ENCODE data around the gene NOL4. TPM values are rescaled to one million over a fixed set of nuclear protein-coding genes. Genes with fewer than 3 reads are reported as not detected.
A peak's percentile ranks its signal among the peaks of the same experiment; 100 is the strongest.
"Not testable (repeated sequence)": the region's sequence is repeated elsewhere in the genome, so short reads cannot be mapped to it uniquely, and the experiment has no call there.

Gene NOL4, protein sequence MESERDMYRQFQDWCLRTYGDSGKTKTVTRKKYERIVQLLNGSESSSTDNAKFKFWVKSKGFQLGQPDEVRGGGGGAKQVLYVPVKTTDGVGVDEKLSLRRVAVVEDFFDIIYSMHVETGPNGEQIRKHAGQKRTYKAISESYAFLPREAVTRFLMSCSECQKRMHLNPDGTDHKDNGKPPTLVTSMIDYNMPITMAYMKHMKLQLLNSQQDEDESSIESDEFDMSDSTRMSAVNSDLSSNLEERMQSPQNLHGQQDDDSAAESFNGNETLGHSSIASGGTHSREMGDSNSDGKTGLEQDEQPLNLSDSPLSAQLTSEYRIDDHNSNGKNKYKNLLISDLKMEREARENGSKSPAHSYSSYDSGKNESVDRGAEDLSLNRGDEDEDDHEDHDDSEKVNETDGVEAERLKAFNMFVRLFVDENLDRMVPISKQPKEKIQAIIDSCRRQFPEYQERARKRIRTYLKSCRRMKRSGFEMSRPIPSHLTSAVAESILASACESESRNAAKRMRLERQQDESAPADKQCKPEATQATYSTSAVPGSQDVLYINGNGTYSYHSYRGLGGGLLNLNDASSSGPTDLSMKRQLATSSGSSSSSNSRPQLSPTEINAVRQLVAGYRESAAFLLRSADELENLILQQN
- total RNA-seq: under 1 TPM in 1 of 4 donors, not detected in 3; 0.08 TPM

- no peak within 1 kb of the TSS for H3K27ac ChIP-seq
- ATAC-seq: no peak
- peaks cover 0 to 38% (median 27%) of the 10 kb centered on the region in 3 donors for H3K4me1 ChIP-seq
- peak within 1 kb of the TSS; percentile 8 to 51 for H3K4me3 ChIP-seq
- TF ChIP-seq CTCF (IDR thresholded peaks at IDR 0.05): peak in 1 of 4 experiments; percentile 32
- TF ChIP-seq EP300 (IDR thresholded peaks at IDR 0.05): no peak
- no peak for TF ChIP-seq POLR2A (IDR thresholded peaks at IDR 0.05)
- TF ChIP-seq POLR2AphosphoS5 (IDR thresholded peaks at IDR 0.05): no peak
- peaks cover 98% of the 10 kb centered on the region for H3K27me3 ChIP-seq
- no peaks in the 10 kb centered on the region for H3K9me3 ChIP-seq
- no peaks in the 10 kb centered on the region for H3K36me3 ChIP-seq
- WGBS, 2 donors (ENCODE audit: low coverage in 1 of 2): 0% methylated on average over 1 to 25 of the region's 56 CpGs
Measured at GRCh38 chr18:34224423-34225217, at the start of gene NOL4. TSS of gene NOL4 (minus strand) at chr18:34224913. CDS start at chr18:34223253, 1,660 bp downstream.

GRCh38 chr18:34266029-34266428 is 41.3 kb upstream of the NOL4 start:
- not testable (repeated sequence) for H3K4me1 ChIP-seq, H3K27me3 ChIP-seq, H3K36me3 ChIP-seq, H3K4me3 ChIP-seq, H3K9me3 ChIP-seq, ATAC-seq, H3K27ac ChIP-seq
- WGBS, 2 donors (ENCODE audit: low coverage in 1 of 2): 60% methylated on average over 1 of the region's 2 CpGs; no CpG with 5 or more reads in 1 of the 2 donors

GRCh38 chr18:34261865-34262780 is 37.4 kb upstream of the NOL4 start:
- no peak for ATAC-seq
- TF ChIP-seq EP300 (IDR thresholded peaks at IDR 0.05) (no peak), POLR2A (IDR thresholded peaks at IDR 0.05) (no peak), POLR2AphosphoS5 (IDR thresholded peaks at IDR 0.05) (no peak), CTCF (IDR thresholded peaks at IDR 0.05) (no peak)
- no peak overlapping the region for H3K4me3 ChIP-seq

DNA sequence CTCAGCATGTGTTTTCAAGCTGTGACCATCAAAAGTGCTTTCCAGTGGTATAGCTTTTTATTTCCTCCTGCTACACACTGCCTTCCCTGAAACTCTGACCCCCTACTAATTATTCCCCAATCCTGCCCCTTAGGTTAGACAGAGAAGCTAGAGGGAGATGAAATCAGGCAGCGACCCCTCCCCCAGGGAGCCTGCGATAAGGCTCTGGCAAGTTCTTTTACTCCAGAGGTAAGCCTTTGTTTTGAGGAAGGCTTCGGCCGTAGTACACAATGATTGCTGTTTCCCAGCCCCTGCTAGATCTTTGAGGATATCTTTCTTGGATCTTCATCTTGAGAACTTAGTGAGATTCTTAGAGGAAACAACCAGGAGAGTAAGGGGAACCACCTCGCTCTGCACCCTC is 33.5 kb upstream of the NOL4 start:
- Histone ChIP-seq H3K4me1 (no peaks in the 10 kb centered on the region), H3K4me3 (no peak overlapping the region), H3K27me3 (no peaks in the 10 kb centered on the region), H3K36me3 (no peaks in the 10 kb centered on the region), H3K27ac (no peak overlapping the region), H3K9me3 (no peaks in the 10 kb centered on the region)
- TF ChIP-seq POLR2A (IDR thresholded peaks at IDR 0.05) (no peak), POLR2AphosphoS5 (IDR thresholded peaks at IDR 0.05) (no peak), EP300 (IDR thresholded peaks at IDR 0.05) (no peak), CTCF (IDR thresholded peaks at IDR 0.05) (no peak)
- no peak for ATAC-seq
- 46 to 63% methylated on average over 1 to 4 of the region's 5 CpGs for WGBS, 2 donors (ENCODE audit: low coverage in 1 of 2)

More at GRCh38 chr18:34261865-34262780, 37.4 kb upstream of the NOL4 start:
- WGBS, 2 donors (ENCODE audit: low coverage in 1 of 2): 56 to 68% methylated on average over 3 of the region's 3 CpGs
- no peak overlapping the region for H3K27ac ChIP-seq
- H3K27me3 ChIP-seq: no peaks in the 10 kb centered on the region
- H3K9me3 ChIP-seq: peaks cover 0 to 6% (median 0%) of the 10 kb centered on the region in 3 donors
- no peaks in the 10 kb centered on the region for H3K4me1 ChIP-seq
- no peaks in the 10 kb centered on the region for H3K36me3 ChIP-seq

Data from gastroesophageal sphincter (tissue), 4 donors.